Nephron progenitor cell (in vitro differentiated cells): Measurements from ENCODE around the gene NDUFC2.

Source experiments
- DNase-seq: peaks from one replicate; pipeline ENCODE4 v3.0.0; 2021
- H3K27ac Mint-ChIP-seq: 2 replicates; pipeline ENCODE4 v1.8.0; 2021; ENCODE audit warnings: mild to moderate bottlenecking, moderate library complexity, mixed read lengths
- H3K27me3 Mint-ChIP-seq: 2 replicates; pipeline ENCODE4 v1.8.0; 2021; ENCODE audit warnings: mild to moderate bottlenecking, low read depth, mixed read lengths; ENCODE audit not compliant: poor library complexity
- H3K36me3 Mint-ChIP-seq: 2 replicates; pipeline ENCODE4 v1.8.0; 2021; ENCODE audit warnings: low read depth, mixed read lengths
- H3K4me1 Mint-ChIP-seq: 2 replicates; pipeline ENCODE4 v1.8.0; 2021; ENCODE audit warnings: mixed read lengths
- H3K4me3 Mint-ChIP-seq: 2 replicates; pipeline ENCODE4 v1.8.0; 2021; ENCODE audit warnings: mild to moderate bottlenecking, moderate library complexity, mixed read lengths
- H3K9me3 Mint-ChIP-seq: 2 replicates; pipeline ENCODE4 v1.8.0; 2021; ENCODE audit warnings: mild to moderate bottlenecking, moderate library complexity, mixed read lengths
- CTCF ChIP-seq: fragments of 200-600 bp; sonication (generic); IDR thresholded peaks from 2 replicates; pipeline ENCODE4 v1.5.0; 2021; ENCODE audit warnings: antibody characterized with exemption

The NDUFC2 gene

DNA sequence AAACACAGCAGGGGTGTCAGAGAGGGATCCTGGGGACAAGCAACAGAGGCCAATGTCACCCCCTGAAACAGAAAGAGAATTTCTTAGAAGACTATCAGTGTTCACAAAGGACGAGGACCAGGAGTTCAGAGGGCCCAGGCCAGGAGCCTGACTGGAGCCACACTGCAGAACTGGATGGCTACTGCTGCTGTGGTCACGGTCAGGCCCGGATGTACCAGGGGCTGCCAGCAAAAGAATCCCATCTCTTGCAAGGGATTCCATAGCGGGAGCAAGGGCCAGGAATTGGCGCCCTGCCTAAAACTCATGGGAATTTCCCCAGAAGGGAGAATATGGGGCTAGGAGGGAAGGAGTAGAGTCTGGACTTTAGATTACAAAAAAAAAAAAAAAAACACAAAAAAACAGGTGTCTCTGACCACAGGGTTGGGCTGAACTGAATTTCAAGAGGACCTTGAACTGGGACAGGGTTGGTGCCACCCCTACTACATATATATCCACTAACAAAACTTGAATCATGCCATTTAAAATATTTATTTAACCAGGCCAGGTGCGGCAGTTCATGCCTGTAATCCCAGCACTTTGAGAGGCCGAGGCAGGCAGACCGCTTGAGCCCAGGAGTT lies 40.9 kb downstream of the NDUFC2 start:
- H3K9me3 Mint-ChIP-seq = no peaks in the 10 kb centered on the region
- no peak overlapping the region for H3K4me3 Mint-ChIP-seq
- H3K4me1 Mint-ChIP-seq = peaks cover 31% of the 10 kb centered on the region
- no peak for DNase-seq
- peaks cover 5% of the 10 kb centered on the region for H3K27me3 Mint-ChIP-seq
- H3K27ac Mint-ChIP-seq = no peak overlapping the region
- no peaks in the 10 kb centered on the region for H3K36me3 Mint-ChIP-seq
- no peak for TF ChIP-seq CTCF

DNA sequence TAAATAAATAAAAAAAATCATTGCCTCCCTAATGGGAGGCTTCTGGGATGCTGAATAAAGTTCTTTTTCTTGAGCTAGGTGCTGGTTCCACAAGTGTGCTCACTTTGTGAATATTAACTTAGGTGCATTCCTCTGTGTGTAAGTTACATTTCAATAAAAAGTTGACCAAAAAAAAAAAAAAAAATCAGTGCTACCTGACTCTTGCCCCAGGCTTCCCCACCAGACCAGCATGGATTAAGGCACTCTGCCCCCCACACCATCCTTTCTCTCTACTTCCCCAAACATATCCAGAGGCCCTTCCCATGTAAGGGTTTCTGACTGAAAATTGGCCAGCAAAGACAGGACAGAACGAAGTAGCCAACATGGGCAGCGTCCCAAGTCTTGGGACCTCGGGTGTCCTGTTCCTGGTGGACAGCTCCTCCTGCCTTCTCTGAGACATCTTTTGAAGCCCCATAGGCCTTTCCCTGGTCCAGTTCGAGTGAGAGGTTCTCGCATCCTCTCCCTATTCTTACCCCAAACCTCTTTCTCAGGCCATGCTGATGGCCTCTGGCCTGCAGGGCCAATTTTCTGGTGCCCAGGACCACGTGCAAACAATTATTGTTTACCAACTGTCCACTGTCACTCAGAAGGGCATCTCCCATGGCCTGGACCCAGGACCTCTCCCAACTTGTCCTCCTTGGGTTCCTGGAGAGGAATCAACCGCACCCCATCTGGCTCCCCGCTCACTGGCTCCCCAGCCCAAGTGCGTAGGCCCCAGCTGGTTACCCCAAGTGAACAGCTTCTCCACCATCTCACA lies 41.6 kb downstream of the NDUFC2 start:
- DNase-seq = no peak
- Mint-ChIP-seq H3K4me3 (no peak overlapping the region), H3K27ac (peak overlapping the region; percentile 18), H3K4me1 (peaks cover 31% of the 10 kb centered on the region), H3K9me3 (no peaks in the 10 kb centered on the region), H3K36me3 (no peaks in the 10 kb centered on the region), H3K27me3 (peaks cover 2% of the 10 kb centered on the region)
- no peak for TF ChIP-seq CTCF

GRCh38 chr11:78037056-78037455 lies 42.6 kb downstream of the NDUFC2 start:
- Mint-ChIP-seq H3K27ac (no peak overlapping the region), H3K36me3 (no peaks in the 10 kb centered on the region), H3K9me3 (no peaks in the 10 kb centered on the region), H3K4me3 (no peak overlapping the region), H3K4me1 (peaks cover 31% of the 10 kb centered on the region), H3K27me3 (peaks cover 2% of the 10 kb centered on the region)
- no peak for TF ChIP-seq CTCF
- no peak for DNase-seq

- TF ChIP-seq CTCF = no peak
- H3K27ac Mint-ChIP-seq = no peak overlapping the region
- H3K27me3 Mint-ChIP-seq = peaks cover 2% of the 10 kb centered on the region
- no peaks in the 10 kb centered on the region for H3K36me3 Mint-ChIP-seq
- DNase-seq = no peak
- H3K9me3 Mint-ChIP-seq = no peaks in the 10 kb centered on the region
- H3K4me3 Mint-ChIP-seq = no peak overlapping the region
- peaks cover 23% of the 10 kb centered on the region for H3K4me1 Mint-ChIP-seq
Measured at GRCh38 chr11:78036313-78036712, 43.3 kb downstream of the NDUFC2 start.

DNA sequence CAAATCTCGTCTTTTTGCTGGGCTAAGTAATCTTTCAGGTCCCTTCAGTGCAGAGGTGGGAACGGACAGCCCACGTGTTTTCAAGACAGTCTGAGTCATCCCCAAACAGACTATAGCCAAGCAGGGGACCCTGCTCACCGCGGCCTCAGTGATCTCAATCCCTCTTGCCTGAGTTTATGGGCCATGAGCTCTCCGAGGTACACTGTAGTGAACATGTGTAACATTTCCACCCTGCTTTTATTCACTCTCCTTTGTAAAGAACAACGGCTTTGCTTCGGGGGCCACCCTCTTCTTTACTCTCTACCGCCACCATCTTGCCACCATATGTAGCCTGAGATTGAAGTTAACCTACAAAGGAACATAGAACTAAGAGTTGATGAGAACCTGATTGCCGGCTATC lies 45.0 kb downstream of the NDUFC2 start:
- Mint-ChIP-seq H3K4me1 (peaks cover 20% of the 10 kb centered on the region), H3K36me3 (no peaks in the 10 kb centered on the region), H3K27me3 (peaks cover 2% of the 10 kb centered on the region), H3K4me3 (no peak overlapping the region), H3K27ac (no peak overlapping the region), H3K9me3 (no peaks in the 10 kb centered on the region)
- no peak for DNase-seq
- no peak for TF ChIP-seq CTCF

DNA sequence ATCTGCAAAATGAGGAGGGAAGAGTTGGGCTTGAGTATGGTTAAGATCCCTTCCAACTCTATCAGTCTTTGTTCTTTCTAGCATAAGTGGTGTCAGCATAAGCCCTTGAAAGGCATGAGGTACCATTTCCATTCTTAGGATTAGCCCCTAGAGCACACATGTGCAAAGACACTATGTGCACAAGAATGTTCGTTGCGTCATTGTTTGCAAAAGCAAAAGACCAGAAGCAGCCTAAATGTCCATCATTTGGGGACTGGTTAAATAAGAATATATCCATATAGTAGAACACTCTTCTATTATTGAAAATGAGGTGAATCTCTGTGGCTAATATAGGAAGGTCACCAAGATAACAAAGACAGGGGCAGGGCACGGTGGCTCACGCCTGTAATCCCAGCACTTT lies 46.6 kb downstream of the NDUFC2 start:
- no peak for DNase-seq
- H3K4me3 Mint-ChIP-seq = no peak overlapping the region
- no peaks in the 10 kb centered on the region for H3K36me3 Mint-ChIP-seq
- peaks cover 17% of the 10 kb centered on the region for H3K4me1 Mint-ChIP-seq
- peaks cover 2% of the 10 kb centered on the region for H3K27me3 Mint-ChIP-seq
- TF ChIP-seq CTCF = no peak
- H3K9me3 Mint-ChIP-seq = no peaks in the 10 kb centered on the region
- peak overlapping the region; percentile 34 for H3K27ac Mint-ChIP-seq
